Natural killer cell (primary cell): ENCODE data around the gene MS4A6E. TPM values are rescaled to one million over a fixed set of nuclear protein-coding genes. Genes with fewer than 3 reads are reported as not detected.
"Not testable (repeated sequence)": the region's sequence is repeated elsewhere in the genome, so short reads cannot be mapped to it uniquely, and the experiment has no call there.

Experiments
- ATAC-seq, 3 donors: fragments of 150-1000 bp in 2 of 3; fragments of 200-7000 bp in 1 of 3; cut with Tn5 transposase; 1 replicate in 1 of 3; 2 replicates in 2 of 3; pipeline ENCODE4 v1.10.0; 2021; ENCODE audit warnings: mild to moderate bottlenecking in 2 of 3, moderate library complexity in 2 of 3
- DNase-seq, 2 donors: peaks; one replicate each; pipeline versions ENCODE4 v3.0.0 to v3.0.0-alpha.2; 2013 to 2021; ENCODE audit warnings: mixed read lengths in 1 of 2
- H3K27ac ChIP-seq: one replicate; pipeline ENCODE4 v1.5.1; 2013; ENCODE audit warnings: mild to moderate bottlenecking, low read length
- H3K27me3 ChIP-seq: one replicate; pipeline ENCODE4 v1.6.1; 2013; ENCODE audit warnings: low read length; ENCODE audit not compliant: control insufficient read depth, insufficient read depth
- H3K36me3 ChIP-seq: one replicate; pipeline ENCODE4 v1.6.1; 2013; ENCODE audit warnings: low read length; ENCODE audit not compliant: control insufficient read depth, insufficient read depth
- H3K4me1 ChIP-seq: one replicate; pipeline ENCODE4 v1.6.1; 2013; ENCODE audit warnings: low read length; ENCODE audit not compliant: control insufficient read depth, insufficient read depth
- H3K4me3 ChIP-seq: one replicate; pipeline ENCODE4 v1.5.1; 2013; ENCODE audit warnings: low read length
- H3K9me3 ChIP-seq: one replicate; pipeline ENCODE4 v1.6.1; 2013; ENCODE audit warnings: low read length; ENCODE audit not compliant: control insufficient read depth, insufficient read depth
- H3K27ac Mint-ChIP-seq, 2 donors: one replicate each; pipeline ENCODE4 v1.8.0; 2022; ENCODE audit warnings: mild to moderate bottlenecking in 2 of 2, mixed read lengths in 2 of 2, moderate library complexity in 1 of 2
- H3K27me3 Mint-ChIP-seq, 2 donors: one replicate each; pipeline ENCODE4 v1.8.0; 2022; ENCODE audit warnings: low read depth in 2 of 2, mixed read lengths in 2 of 2
- H3K36me3 Mint-ChIP-seq: one replicate; pipeline ENCODE4 v1.8.0; 2022; ENCODE audit warnings: mixed read lengths
- H3K4me1 Mint-ChIP-seq, 2 donors: one replicate each; pipeline ENCODE4 v1.8.0; 2022; ENCODE audit warnings: mixed read lengths in 2 of 2
- H3K4me3 Mint-ChIP-seq: one replicate; pipeline ENCODE4 v1.8.0; 2022; ENCODE audit warnings: mild to moderate bottlenecking, moderate library complexity, mixed read lengths
- H3K9me3 Mint-ChIP-seq, 2 donors: one replicate each; pipeline ENCODE4 v1.8.0; 2022; ENCODE audit warnings: mixed read lengths in 2 of 2
- WGBS: methylation state at CpG from one replicate; pipeline ENCODE4 v1.1.7; 2013; ENCODE audit warnings: missing lambda C conversion rate; ENCODE audit not compliant: insufficient coverage; 5-methylcytosine and 5-hydroxymethylcytosine counted together
- intact Hi-C: fragments of 100-400 bp; cut with micrococcal nuclease; formaldehyde crosslinking; loops from one replicate; pipeline ENCODE4 v1.14.2; 2022
- total RNA-seq, 4 donors: library from RNA; stranded (reverse); fragments of 120-200 nt in 1 of 4; gene quantifications; one replicate each; pipeline versions ENCODE4 v1.2.3 to v1.2.4, GENCODE V29; 2013 to 2022
- TF ChIP-seq, protein P1 (sequence below): fragments of 200-600 bp; IDR thresholded peaks from one replicate; pipeline ENCODE4 v1.8.0; 2022; ENCODE audit warnings: antibody characterized with exemption

MS4A6E gene
- total RNA-seq, 3 donors from 2014 or later (not counting 1 experiment from before 2014, with no cell fraction given), result not detected

DNA sequence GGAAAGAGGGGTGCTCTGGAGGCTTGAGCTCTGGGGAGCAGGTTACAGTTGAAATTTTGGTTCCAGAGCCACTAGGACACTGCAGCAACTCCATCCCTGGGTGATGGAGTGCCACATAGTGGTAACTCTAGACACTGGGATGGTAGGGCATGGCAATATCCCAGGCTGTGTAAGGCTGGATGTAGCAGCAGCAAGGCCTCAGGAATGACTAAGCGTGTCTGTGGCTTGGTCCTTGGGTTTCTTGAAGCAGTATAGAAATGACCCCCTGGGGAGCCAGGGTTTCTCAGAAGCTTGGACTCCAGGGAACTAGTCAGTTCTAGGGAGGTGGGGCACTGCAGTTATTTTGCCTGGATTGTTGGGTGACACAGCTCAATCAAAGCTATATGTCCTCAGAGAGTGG lies 38.5 kb upstream of the MS4A6E start:
- H3K36me3 ChIP-seq, result no peaks in the 10 kb centered on the region
- 95% methylated on average over 1 of the region's 1 CpG for WGBS
- TF ChIP-seq, protein P1, sequence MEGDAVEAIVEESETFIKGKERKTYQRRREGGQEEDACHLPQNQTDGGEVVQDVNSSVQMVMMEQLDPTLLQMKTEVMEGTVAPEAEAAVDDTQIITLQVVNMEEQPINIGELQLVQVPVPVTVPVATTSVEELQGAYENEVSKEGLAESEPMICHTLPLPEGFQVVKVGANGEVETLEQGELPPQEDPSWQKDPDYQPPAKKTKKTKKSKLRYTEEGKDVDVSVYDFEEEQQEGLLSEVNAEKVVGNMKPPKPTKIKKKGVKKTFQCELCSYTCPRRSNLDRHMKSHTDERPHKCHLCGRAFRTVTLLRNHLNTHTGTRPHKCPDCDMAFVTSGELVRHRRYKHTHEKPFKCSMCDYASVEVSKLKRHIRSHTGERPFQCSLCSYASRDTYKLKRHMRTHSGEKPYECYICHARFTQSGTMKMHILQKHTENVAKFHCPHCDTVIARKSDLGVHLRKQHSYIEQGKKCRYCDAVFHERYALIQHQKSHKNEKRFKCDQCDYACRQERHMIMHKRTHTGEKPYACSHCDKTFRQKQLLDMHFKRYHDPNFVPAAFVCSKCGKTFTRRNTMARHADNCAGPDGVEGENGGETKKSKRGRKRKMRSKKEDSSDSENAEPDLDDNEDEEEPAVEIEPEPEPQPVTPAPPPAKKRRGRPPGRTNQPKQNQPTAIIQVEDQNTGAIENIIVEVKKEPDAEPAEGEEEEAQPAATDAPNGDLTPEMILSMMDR, result no peak
- DNase-seq (no peak), ATAC-seq (peak in 1 of 3 donors; percentile 5)
- intact Hi-C loops, result no loop called here
- no peak overlapping the region for H3K4me3 Mint-ChIP-seq
- no peaks in the 10 kb centered on the region for H3K9me3 Mint-ChIP-seq
- H3K27me3 Mint-ChIP-seq, result peaks cover 0 to 6% of the 10 kb centered on the region in 2 donors
- H3K27me3 ChIP-seq, result no peaks in the 10 kb centered on the region
- no peaks in the 10 kb centered on the region for H3K9me3 ChIP-seq
- H3K27ac ChIP-seq, result no peak overlapping the region
- no peaks in the 10 kb centered on the region for H3K4me1 ChIP-seq
- H3K4me3 ChIP-seq, result no peak overlapping the region
- no peaks in the 10 kb centered on the region for H3K36me3 Mint-ChIP-seq
- H3K4me1 Mint-ChIP-seq, result no peaks in the 10 kb centered on the region
- no peak overlapping the region for H3K27ac Mint-ChIP-seq

DNA sequence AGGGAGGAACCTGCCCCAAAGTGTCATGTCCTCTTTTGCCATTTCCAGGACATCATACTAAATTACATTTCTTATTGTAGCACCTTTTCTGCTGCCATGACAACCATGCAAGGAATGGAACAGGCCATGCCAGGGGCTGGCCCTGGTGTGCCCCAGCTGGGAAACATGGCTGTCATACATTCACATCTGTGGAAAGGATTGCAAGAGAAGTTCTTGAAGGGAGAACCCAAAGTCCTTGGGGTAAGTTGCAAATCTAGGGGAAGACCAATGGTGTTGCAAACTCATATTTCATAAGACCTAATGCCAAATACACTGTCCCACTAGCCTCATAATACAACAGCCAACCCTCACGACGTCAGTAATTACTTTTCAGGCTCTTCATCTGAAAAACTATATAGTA lies 34.9 kb upstream of the MS4A6E start:
- peaks cover 6 to 12% of the 10 kb centered on the region in 2 donors for H3K27me3 Mint-ChIP-seq
- H3K27me3 ChIP-seq, result no peaks in the 10 kb centered on the region
- no peak for ATAC-seq

DNA sequence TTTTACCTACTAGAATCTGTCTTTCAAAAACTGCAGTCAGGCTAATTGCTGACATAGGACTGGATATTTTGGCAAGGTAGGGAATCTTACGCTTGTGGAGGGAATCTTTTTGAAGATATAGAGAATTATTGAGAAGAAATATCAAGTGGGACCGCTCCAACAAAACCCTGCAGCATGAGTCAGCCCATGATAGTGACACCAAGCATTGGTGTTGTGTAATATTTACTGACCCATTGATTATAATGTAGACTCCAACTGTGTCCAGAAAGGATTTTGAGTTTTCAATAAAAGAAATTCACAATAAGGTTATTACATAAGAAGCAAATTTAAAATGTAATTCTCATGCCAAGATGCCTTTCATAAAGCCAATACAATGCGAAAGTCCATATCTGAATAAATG lies 25.9 kb upstream of the MS4A6E start:
- no peaks in the 10 kb centered on the region for H3K4me1 Mint-ChIP-seq
- Histone ChIP-seq H3K9me3 (no peaks in the 10 kb centered on the region), H3K36me3 (no peaks in the 10 kb centered on the region), H3K4me1 (no peaks in the 10 kb centered on the region), H3K4me3 (no peak overlapping the region), H3K27ac (no peak overlapping the region), H3K27me3 (no peaks in the 10 kb centered on the region)
- H3K27me3 Mint-ChIP-seq, result peaks cover 3 to 16% of the 10 kb centered on the region in 2 donors
- WGBS, result 86% methylated on average over 2 of the region's 3 CpGs
- H3K27ac Mint-ChIP-seq, result no peak overlapping the region
- no peaks in the 10 kb centered on the region for H3K36me3 Mint-ChIP-seq
- DNase-seq (no peak), ATAC-seq (no peak)
- no peak overlapping the region for H3K4me3 Mint-ChIP-seq
- TF ChIP-seq, protein P1, result no peak
- intact Hi-C loops, result no loop called here
- no peaks in the 10 kb centered on the region for H3K9me3 Mint-ChIP-seq

More for the DNA sequence above, 34.9 kb upstream of the MS4A6E start:
- Mint-ChIP-seq H3K36me3 (no peaks in the 10 kb centered on the region), H3K27ac (no peak overlapping the region), H3K4me1 (no peaks in the 10 kb centered on the region), H3K4me3 (no peak overlapping the region), H3K9me3 (no peaks in the 10 kb centered on the region)
- TF ChIP-seq, protein P1, result no peak
- WGBS, result 80% methylated on average over 1 of the region's 2 CpGs
- Histone ChIP-seq H3K4me3 (no peak overlapping the region), H3K27ac (no peak overlapping the region), H3K36me3 (no peaks in the 10 kb centered on the region), H3K9me3 (no peaks in the 10 kb centered on the region), H3K4me1 (no peaks in the 10 kb centered on the region)
- intact Hi-C loops, result no loop called here
- DNase-seq, result no peak

DNA sequence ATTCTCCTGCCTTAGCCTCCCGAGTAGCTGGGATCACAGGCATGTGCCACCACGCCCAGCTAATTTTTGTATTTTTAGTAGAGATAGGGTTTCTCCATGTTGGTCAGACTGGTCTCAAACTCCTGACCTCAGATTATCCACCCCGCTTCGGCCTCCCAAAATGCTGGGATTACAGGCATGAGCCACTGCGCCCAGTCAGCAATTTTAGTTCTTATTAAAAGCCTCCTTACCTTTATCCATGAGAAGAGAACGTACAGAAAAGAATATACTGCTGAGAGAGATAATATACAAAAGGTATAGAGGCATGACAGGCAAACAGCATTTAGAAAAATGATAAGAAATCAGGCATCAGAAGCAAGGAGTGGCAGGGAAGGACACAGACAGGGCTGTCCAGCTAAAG lies 25.2 kb upstream of the MS4A6E start:
- intact Hi-C loops, ATAC-seq, H3K9me3 ChIP-seq, H3K36me3 ChIP-seq, H3K36me3 Mint-ChIP-seq, H3K4me1 ChIP-seq, H3K27ac Mint-ChIP-seq, H3K27ac ChIP-seq, H3K4me1 Mint-ChIP-seq, H3K4me3 Mint-ChIP-seq, H3K27me3 ChIP-seq, H3K4me3 ChIP-seq, H3K9me3 Mint-ChIP-seq, DNase-seq: not testable (repeated sequence)
- 91% methylated on average over 5 of the region's 6 CpGs for WGBS
- peaks cover 3 to 17% of the 10 kb centered on the region in 2 donors for H3K27me3 Mint-ChIP-seq
